ENCODE data around the gene DNAAF8. TPM values are rescaled to one million over a fixed set of nuclear protein-coding genes. Genes with fewer than 3 reads are reported as not detected.
A peak's percentile ranks its signal among the peaks of the same experiment; 100 is the strongest.

DNAAF8 gene
- total RNA-seq, 8 experiments from 2014 or later, result 0.96 to 9.4 (median 2.3) TPM

DNA sequence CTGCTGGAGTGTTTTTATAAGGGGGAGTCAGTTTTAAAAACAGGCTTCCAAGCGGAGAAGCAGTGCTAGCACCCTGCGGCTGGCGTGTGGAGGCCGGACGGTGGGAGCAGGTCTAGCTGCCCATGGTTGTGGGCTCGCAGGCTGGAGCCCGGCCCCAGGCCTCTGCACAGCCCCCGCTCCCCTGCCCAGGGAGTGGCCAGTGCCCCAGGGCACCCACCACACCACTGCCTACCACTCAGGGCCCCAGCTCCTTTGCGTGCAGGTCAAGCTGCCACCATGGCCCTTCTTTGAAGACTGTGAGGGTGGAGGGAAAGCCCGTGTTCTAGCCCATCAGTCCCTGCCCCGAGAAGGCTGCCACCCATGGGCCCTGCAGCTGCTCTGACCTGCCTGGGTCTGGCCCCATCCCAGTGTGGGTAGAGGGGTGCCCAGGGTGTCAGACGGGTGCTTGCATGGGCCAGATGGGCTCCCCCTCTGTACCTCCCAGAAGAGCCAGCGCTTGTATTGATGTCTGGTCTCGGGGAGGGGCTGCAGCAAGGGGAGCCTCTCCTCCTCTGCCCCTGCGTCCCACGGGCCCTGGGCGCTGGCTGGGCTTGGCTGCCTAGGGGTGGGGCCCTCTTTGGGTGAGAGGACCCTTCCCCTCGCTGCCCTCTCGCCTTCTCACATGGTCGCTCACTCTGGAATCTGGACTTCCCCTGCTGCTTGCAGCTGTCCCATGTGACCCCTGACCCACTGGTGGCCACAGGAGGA lies 42.5 kb upstream of the DNAAF8 start:
- Histone ChIP-seq H3K27ac (no peak overlapping the region), H3K4me1 (replicated peaks in 1 of 2) (peaks cover 15 to 21% of the 10 kb centered on the region in 2 donors), H3K4me3 (no peak overlapping the region)
- 56 to 100% (median 90%) methylated on average over 1 to 5 of the region's 20 CpGs; no CpG with 5 or more reads in 6 of the 10 experiments for WGBS, 10 experiments
- in situ Hi-C loops (cut with MboI; ENCODE audit: low pct_unique_long_range_greater_than_20kb in 2 of 9, low sequenced_read_pairs in 9 of 9, unreplicated experiment in 9 of 9), result no loop called here
- no peak for ATAC-seq (replicated peaks in 6 of 8)

DNA sequence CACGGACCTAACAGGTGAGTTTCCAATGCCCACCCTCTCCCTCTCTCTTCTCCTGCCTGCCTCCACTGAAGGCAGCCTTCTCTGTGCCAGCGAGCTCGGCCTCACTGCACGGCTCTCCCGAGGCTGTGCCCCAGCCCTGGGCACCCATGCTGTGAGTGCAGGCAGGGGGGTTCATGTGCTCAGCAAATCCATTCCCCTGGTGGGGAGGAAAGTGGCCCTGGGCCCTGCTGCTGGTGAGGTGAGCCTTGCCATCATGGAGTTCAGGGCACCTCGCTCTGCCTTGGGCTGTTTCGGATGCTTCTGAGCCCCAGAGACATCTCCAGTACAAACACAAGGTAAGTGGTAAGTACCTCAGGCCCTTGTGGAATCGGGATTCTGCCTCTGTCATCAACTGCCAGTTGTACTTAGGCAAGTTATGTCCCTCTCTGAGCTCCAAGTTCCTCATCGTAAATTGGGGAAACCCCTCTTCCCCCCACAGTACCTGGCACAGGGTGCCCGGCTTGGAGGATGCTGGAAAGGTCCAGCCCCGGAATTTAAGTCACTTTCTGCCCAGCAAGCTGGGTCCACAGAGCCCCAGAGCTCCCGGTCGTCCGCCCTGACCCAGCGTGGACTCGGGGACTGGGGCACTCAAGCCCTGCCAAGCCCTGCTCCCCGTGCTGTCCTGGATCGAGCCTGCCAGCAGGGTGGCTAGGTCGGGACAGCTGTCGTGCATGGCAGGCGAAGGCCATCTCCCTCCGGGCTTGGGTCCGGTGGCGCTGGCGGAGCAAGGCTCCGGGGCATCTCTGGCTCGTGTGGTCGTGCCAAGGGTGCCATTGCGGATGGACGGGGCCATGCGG lies 41.7 kb upstream of the DNAAF8 start:
- 0 to 40% (median 20%) methylated on average over 1 to 8 of the region's 31 CpGs; no CpG with 5 or more reads in 6 of the 10 experiments for WGBS, 10 experiments
- peaks cover 15 to 21% of the 10 kb centered on the region in 2 donors for H3K4me1 ChIP-seq (replicated peaks in 1 of 2)
- peak overlapping the region; percentile 61 to 96 (median 90) for H3K4me3 ChIP-seq
- in situ Hi-C loops (cut with MboI; ENCODE audit: low pct_unique_long_range_greater_than_20kb in 2 of 9, low sequenced_read_pairs in 9 of 9, unreplicated experiment in 9 of 9), result no loop called here
- peak; percentile 3 to 26 (median 12) for ATAC-seq (replicated peaks in 6 of 8)
- H3K27ac ChIP-seq, result peak overlapping the region; percentile 64 to 69

DNA sequence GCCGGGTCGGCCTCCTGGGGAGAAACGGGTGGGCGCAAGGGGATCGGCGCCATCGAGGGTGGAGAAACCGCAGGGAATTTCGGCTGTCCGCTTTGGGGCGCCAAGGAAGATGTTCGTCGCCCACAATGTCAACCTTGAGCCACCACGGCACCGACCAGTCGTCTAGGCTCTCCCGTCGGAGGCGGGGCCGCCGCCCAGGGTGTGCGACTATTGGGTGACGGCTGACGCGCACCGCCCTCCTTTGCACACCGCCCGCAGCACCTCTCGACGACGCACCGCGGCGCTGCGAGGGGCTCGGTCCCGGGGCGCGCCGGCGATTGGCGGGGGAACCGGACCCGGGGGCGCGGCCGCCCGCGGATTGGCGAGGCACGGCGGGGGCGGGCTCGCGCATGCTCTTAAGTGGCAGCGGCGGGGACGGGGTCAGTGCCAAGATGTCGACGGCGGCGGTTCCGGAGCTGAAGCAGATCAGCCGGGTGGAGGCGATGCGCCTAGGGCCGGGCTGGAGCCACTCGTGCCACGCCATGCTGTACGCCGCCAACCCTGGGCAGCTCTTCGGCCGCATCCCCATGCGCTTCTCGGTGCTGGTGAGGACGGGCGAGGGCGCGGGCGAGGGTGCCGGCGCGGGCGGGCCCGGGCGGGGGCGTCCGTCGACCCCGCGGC lies 40.9 kb upstream of the DNAAF8 start, which contains the start of gene NUDT16L1:
NUDT16L1 (plus strand) TSS at position 267 of the 660 bp plus-strand sequence; CDS start at position 432, 165 bp downstream.
- in situ Hi-C loops (cut with MboI; ENCODE audit: low pct_unique_long_range_greater_than_20kb in 2 of 9, low sequenced_read_pairs in 9 of 9, unreplicated experiment in 9 of 9), result no loop called here
- Histone ChIP-seq H3K27ac (peak within 1 kb of the TSS; percentile 81 to 94), H3K4me1 (replicated peaks in 1 of 2) (peaks cover 15 to 21% of the 10 kb centered on the region in 2 donors), H3K4me3 (peak within 1 kb of the TSS; percentile 61 to 96 (median 90))
- peak; percentile 81 to 91 (median 86) for ATAC-seq (replicated peaks in 6 of 8)
- WGBS, 10 experiments, result 0% methylated on average over 5 to 8 of the region's 91 CpGs; no CpG with 5 or more reads in 7 of the 10 experiments

DNA sequence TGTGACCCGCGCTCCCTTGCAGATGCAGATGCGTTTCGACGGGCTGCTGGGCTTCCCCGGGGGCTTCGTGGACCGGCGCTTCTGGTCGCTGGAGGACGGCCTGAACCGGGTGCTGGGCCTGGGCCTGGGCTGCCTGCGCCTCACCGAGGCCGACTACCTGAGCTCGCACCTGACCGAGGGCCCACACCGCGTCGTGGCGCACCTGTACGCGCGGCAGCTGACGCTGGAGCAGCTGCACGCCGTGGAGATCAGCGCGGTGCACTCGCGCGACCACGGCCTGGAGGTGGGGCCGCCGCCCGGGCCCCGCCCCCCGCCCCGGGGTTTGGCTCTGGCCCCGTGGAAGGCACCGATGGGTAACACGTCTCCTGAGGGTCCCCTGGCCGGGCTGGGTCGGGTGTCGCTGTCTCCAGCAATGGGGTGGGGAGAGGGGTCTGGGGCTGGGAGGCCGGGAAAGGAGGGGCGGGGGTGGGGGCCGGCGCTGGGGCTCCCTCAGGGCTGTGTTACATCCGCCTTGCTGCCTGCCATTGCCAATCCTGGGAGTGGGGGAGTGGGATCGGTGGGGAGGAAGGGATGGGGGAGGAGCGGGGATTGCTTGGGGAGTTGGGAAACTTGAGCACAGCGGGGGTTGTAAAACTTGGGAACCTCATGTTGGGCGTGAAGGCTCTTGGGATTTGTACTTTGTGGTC lies 40.2 kb upstream of the DNAAF8 start:
- Histone ChIP-seq H3K4me1 (replicated peaks in 1 of 2) (peaks cover 15 to 21% of the 10 kb centered on the region in 2 donors), H3K4me3 (peak overlapping the region; percentile 61 to 96 (median 90)), H3K27ac (peak overlapping the region; percentile 81 to 94)
- peak; percentile 7 to 33 (median 29) for ATAC-seq (replicated peaks in 6 of 8)
- WGBS, 10 experiments, result no CpG with 5 or more reads among the region's 54 CpGs
- in situ Hi-C loops (cut with MboI; ENCODE audit: low pct_unique_long_range_greater_than_20kb in 2 of 9, low sequenced_read_pairs in 9 of 9, unreplicated experiment in 9 of 9), result no loop called here

DNA sequence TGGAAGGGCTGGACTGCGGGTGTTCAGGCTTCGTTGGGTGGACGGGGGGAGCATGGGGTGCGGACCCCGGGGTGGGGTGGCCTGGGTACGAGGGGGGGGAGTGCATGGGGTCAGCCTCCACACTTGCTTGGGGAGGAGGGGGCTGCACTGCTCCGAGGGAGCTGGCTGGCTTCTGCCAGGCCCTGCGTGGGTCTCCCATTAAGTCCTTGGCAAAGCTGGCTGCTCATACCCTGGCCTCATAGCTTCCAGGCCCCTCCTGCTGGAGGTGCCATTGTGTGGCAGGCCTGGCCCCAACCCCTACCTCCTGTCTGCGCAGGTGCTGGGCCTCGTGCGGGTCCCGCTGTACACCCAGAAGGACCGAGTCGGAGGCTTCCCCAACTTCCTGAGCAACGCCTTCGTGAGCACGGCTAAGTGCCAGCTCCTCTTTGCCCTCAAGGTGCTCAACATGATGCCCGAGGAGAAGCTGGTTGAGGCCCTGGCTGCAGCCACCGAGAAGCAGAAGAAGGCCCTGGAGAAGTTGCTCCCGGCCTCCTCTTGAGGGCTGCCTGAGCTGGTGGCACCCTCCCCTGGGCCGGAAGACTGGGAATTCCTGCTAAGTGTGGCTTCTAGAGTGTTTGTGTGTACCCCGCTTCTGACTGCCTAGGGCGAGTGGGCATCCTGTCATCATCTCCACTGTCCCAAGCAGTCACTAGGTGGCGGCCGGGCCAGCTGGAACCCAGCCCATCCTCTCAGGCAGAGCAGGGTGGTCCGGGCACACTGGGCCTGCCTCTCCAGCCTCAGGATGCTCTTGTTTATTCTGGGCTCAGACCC lies 39.5 kb upstream of the DNAAF8 start:
- WGBS, 10 experiments, result 53 to 100% (median 85%) methylated on average over 1 to 2 of the region's 26 CpGs; no CpG with 5 or more reads in 6 of the 10 experiments
- in situ Hi-C loops (cut with MboI; ENCODE audit: low pct_unique_long_range_greater_than_20kb in 2 of 9, low sequenced_read_pairs in 9 of 9, unreplicated experiment in 9 of 9), result no loop called here
- Histone ChIP-seq H3K4me3 (peak overlapping the region; percentile 61 to 96 (median 90)), H3K27ac (peak overlapping the region; percentile 81 to 94), H3K4me1 (replicated peaks in 1 of 2) (peaks cover 15 to 21% of the 10 kb centered on the region in 2 donors)
- no peak for ATAC-seq (replicated peaks in 6 of 8)

DNA sequence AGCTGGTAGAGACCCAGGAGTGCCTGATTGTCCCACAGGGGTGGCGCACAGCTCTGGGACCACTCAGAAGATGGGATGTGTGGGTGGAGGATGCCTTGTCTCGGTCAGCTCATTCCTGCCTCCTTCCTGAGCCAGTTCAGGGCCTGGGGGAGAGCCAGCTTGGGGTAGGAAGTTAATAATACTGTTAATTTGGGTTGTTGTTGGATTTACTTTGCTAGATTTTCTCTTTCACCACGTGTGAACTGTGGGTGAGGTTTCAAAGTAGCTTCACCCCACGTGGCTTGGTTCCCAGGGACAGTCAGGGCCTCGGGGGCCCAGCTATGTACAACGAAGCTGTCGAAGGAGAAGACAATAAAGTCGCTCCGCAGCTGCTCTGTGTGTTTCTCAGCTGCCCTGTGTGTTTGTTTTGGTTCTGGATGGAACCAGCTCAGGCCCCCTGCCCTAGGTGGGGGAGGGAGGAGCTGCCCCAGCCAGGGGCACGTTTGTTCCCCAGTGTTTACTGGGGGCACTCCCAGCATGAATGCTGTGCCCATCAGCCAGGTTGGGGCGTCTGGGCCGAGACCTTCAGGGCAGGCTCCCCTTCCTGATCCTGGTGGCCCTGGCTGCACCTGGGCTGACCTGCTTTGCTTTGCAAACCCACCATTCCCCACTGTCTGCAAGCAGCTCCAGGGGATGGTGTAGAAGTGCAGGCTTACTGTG lies 38.7 kb upstream of the DNAAF8 start:
- in situ Hi-C loops (cut with MboI; ENCODE audit: low pct_unique_long_range_greater_than_20kb in 2 of 9, low sequenced_read_pairs in 9 of 9, unreplicated experiment in 9 of 9), result no loop called here
- H3K4me3 ChIP-seq, result peak overlapping the region in 1 of 5 donors; percentile 2
- H3K4me1 ChIP-seq (replicated peaks in 1 of 2), result peaks cover 15 to 21% of the 10 kb centered on the region in 2 donors
- peak in 3 of 8 experiments; percentile 4 to 12 (median 7) for ATAC-seq (replicated peaks in 6 of 8)
- WGBS, 10 experiments, result 15 to 68% (median 40%) methylated on average over 2 to 4 of the region's 12 CpGs; no CpG with 5 or more reads in 6 of the 10 experiments
- H3K27ac ChIP-seq, result peak overlapping the region in 1 of 2 donors; percentile 94

DNA sequence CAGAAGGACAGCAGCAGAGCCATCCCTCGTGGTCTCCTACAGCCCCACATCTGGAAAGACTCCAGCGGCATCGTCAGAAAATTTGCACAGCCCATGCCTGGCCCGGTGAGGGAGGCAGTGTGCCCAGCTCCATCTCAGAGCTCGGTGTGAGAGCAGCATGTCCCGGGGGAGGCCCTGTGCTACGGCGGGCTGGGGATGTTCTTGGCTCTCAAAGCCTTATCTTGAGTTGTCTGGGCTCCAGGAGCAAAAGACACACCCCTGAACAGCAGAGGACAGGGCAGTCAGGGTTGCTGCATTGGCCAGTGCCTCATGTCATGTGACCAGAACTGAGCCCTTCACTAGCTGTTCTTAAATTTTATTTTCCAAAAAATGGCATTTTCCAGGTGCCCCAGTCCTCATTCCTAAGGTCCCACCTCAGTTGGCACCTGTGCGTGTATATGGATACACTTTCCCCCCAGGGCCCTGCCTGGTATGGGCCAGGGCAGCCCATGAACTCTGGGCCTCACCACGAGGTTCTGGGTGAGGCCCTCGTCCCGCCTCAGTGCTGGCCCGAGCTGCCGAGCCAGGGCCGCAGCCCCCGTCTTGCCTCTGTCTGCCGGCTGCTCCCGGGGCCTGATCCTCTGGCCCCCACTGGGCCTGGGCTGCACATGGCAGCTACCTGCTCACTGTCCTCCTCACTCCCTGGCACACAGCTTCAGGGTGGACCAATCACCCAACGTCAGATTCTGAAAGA lies 38.0 kb upstream of the DNAAF8 start:
- no peak overlapping the region for H3K4me3 ChIP-seq
- H3K27ac ChIP-seq, result peak overlapping the region in 1 of 2 donors; percentile 94
- no peak for ATAC-seq (replicated peaks in 6 of 8)
- peaks cover 15 to 21% of the 10 kb centered on the region in 2 donors for H3K4me1 ChIP-seq (replicated peaks in 1 of 2)
- in situ Hi-C loops (cut with MboI; ENCODE audit: low pct_unique_long_range_greater_than_20kb in 2 of 9, low sequenced_read_pairs in 9 of 9, unreplicated experiment in 9 of 9), result no loop called here
- 40 to 100% (median 87%) methylated on average over 1 to 10 of the region's 19 CpGs; no CpG with 5 or more reads in 4 of the 10 experiments for WGBS, 10 experiments

DNA sequence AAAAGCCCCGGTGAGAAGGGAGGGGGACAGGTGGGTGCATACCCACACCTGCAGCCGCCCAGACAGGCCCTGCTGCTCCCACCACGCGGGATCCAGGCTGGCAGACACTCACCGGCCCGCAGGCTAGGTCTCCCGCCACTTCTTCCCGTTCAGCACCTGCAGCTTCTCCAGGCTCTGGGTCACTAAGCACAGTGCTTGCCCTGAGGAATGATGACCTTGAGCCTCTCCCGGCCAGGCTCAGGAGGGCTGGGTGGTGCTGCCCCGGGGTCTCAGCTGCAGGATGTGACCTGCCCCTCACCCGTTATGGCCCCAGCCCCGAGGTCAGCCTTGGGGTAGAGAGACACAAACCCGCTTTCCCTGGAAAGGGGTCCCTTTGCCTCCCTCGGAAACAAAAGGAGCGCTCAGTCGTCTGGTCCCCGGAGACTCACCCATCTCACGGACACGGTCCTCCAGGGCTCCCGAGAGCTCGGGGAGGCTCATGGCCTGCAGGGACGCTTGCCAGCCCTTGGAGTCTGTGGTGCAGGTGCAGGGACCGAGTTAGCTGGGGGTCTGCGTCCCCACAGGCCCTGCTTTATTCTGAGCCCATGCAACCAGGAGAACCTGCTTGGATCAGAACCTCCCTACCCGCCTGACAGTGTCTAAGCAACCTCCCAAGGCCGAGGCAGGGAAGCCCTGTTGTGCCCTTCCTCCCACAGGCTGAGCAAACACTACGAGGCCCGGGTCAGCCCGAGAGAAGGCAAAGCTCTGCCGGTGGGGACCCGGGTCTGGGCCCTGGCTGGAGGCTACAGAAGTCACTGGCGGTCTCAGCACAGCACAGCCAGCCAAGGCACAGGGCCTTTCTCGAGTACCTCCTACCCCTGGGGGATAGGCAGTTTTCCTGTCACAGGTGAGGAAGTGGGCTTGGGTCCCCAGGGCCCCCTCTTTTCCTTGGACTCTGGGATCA lies 37.2 kb upstream of the DNAAF8 start:
- in situ Hi-C loops (cut with MboI; ENCODE audit: low pct_unique_long_range_greater_than_20kb in 2 of 9, low sequenced_read_pairs in 9 of 9, unreplicated experiment in 9 of 9), result no loop called here
- Histone ChIP-seq H3K27ac (peak overlapping the region in 1 of 2 donors; percentile 94), H3K4me1 (replicated peaks in 1 of 2) (peaks cover 15 to 21% of the 10 kb centered on the region in 2 donors), H3K4me3 (no peak overlapping the region)
- WGBS, 10 experiments, result 95 to 100% (median 100%) methylated on average over 1 to 11 of the region's 33 CpGs; no CpG with 5 or more reads in 7 of the 10 experiments
- no peak for ATAC-seq (replicated peaks in 6 of 8)

DNA sequence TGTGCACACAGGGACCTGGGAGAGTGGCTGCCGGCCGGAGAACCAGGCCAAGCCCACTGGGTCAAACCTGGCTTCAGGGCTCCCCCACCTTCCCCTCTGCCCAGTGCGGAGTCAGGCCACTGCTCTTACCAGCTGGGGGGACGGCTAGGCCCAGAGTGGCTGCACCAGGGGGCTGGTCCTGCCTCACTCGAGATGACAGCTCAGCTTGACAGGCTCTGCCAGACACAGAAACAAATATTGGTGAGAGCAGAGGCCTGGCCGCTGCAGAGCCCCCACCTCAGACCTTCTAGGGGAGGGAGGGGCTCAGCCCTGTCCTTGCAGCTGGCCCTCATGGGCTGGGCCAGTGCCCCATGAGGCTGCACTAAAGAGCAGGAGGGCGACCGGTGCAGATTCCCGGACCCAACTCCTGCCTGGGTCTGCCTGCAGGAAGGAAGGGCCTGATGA lies 36.5 kb upstream of the DNAAF8 start:
- in situ Hi-C loops (cut with MboI; ENCODE audit: low pct_unique_long_range_greater_than_20kb in 2 of 9, low sequenced_read_pairs in 9 of 9, unreplicated experiment in 9 of 9), result no loop called here
- Histone ChIP-seq H3K27ac (peak overlapping the region in 1 of 2 donors; percentile 3), H3K4me3 (no peak overlapping the region), H3K4me1 (replicated peaks in 1 of 2) (peaks cover 15 to 18% of the 10 kb centered on the region in 2 donors)
- ATAC-seq (replicated peaks in 6 of 8), result no peak
- 73 to 100% (median 90%) methylated on average over 1 to 3 of the region's 9 CpGs; no CpG with 5 or more reads in 7 of the 10 experiments for WGBS, 10 experiments
